DMS 273 (cell line): Measurements from ENCODE around the gene RASGRP4.
"Not testable (repeated sequence)": the region's sequence is repeated elsewhere in the genome, so short reads cannot be mapped to it uniquely, and the experiment has no call there.

Source experiments
- DNase-seq: peaks from one replicate; lab custom pipeline; 2025; ENCODE audit not compliant: unreplicated experiment; lab: John Stamatoyannopoulos, UW

The RASGRP4 gene

DNA sequence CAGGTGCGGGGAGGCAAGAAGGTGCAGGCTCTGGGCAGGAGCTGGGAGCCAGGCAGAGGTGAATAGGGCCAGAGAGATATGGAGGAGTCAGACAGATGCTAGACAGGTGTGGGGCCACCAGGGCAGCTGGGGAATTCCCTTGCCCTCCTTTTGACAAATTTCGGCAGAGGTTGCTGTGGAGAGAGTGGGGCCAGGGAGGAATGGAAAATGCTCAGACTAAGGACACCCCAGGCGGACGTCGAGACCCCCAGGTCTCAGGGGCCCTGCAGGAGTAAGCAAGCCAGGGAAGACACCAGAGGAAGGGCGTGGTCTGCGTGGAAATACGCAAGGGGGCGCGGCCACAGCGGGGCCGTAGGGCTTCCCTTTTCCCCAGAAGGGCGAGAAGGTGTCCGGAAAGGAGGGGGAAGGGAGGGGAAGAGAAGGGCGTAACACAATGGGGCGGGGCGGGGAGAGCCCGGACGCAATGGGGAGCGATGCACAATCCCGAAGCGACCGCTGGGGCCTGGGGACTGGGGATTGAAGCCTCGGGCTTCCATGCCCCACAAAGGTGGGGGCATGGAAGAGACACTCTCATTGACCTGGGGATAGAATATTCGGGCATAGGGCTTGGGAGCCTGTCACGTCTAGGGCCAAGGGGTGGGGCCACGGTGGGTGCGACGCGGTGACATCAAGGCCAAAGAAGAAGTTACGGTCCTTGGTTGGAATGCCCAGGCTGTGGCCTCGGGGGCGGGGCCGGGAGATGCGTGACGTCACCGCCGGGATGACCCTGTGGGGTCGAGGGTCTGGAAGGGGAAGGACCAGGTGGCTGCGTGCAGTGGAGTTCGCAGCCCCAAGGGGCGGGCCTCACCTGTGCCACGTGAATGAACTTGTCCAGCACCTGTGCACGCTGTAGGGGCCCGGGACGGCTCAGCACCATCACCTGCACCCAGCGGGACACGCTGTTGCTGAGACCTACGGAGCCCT, 8.2 kb downstream of the RASGRP4 start:
- DNase-seq: peak; percentile 70

DNA sequence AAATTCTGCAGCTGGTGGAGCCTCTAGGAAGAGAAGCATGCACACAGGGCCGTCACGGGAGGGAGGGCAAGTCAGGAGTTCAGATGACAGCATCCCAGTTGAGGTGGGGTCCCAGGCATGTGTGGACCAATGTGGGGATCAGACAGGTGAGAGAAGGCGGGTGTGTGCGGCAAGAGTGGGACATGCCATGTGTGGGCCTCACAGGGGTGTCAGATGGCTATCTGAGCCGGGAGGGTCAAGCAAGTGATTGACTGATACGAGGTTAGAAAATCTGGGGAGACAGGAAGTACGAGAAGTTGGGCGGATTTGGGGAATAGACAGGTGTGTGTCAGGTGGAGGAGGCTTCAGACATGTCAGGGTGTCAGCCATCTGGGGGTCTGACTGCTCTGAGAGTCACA, 8.9 kb downstream of the RASGRP4 start:
- no peak for DNase-seq

DNA sequence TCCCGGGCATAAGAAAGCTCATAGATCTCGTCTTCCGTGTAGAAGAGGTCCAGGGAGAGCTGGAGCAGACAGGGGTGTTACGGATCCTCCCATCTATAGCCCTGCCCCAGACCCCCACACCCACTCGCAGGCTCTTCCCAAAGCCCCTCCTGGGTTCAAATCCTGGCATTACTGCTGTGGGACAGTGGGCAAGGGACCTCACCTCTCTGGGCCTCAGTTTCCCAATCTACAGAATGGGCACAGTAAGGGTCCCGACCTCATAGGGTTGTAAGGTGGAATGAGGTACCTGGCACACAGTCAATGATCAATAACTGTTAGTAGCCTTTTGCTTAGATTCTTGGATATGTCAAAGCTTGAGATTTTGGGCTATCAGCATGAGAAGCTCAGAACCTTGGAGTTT, 12.6 kb downstream of the RASGRP4 start:
- no peak for DNase-seq

DNA sequence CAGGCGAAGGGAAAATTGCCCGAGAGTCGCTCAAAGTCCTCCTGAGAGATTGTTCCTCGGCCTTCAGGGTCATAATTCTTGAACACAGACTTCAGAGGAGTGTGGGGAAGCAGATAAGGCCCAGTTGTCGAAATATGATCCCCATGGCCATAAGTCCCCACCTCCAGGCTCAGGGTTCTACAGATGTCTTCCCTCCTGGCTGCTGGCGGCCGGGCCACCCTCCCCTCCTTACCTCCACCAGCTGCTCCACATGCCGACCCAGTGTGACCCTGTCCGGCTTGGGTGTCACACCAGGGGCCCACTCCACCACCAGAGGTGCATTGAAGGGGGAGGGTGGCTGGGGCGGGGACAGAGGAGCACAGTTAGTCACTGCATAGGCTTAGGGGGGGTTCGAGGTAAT, 13.1 kb downstream of the RASGRP4 start:
- peak; percentile 65 for DNase-seq

DNA sequence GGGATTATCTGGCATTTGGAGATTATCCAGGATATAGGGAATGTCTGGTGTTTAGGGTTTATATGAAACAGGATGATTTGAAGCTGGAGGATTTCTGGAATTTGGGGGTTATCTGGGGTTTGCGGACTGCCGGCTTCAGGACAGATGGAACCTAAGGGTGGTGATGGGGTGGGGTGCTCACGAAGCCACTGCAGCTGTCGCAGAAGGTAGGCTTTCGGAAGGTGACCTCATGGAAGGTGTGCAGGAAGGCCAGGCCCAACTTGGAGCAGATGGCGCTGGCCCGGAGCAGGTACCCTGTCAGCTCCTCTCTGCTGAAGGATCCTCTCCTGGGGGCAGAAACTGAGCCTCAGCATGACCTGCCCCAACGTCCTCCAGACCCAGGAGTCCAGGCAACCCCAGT, 13.5 kb downstream of the RASGRP4 start:
- DNase-seq: no peak

DNA sequence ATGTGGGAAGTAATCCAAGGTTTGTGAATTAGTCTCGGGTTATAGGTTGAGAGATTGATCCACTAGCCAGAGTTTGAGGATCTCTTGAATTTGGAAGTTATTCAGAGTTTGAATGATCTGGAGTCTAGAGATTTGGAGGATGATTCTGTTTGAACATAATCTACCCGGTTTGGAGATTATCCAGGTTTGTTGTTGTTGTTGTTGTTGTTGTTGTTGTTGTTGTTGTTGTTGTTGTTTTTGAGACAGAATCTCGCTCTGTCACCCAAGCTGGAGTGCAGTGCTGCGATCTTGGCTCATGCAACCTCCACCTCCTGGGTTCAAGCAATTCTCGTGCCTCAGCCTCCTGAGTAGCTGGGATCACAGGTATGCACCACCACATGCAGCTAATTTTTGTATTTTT, 14.1 kb downstream of the RASGRP4 start:
- not testable (repeated sequence) for DNase-seq

DNA sequence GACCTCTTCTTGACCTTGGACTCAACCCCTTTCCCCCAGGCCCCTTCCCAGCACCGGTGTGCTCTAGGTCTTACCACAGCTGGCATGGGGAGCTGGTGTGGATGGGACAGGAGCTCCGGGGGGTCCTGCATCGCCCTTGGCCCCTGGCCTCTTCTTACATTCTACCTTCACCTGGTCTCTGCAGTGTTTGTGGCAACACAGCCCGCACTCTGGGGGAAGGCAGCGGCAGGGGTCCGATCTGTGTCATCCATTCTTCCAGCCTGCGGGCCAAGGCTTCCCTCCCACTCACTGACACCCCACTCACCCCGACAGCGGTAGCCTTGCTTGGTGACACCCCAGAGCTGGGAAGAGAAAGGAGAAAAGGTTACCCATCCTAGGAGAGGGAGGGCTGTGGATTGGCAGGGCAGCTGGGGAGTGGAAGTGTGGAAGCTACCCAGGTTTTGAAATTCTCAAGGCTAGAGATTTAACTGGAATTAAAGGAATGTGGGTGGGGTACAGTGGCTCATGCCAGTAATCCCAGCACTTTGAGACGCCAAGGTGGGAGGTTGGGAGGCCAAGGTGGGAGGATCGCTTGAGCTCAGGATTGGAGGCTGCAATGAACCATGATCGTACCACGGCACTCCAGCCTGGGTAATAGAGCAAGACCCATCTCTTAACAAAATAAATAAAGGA, 14.8 kb downstream of the RASGRP4 start:
- no peak for DNase-seq

DNA sequence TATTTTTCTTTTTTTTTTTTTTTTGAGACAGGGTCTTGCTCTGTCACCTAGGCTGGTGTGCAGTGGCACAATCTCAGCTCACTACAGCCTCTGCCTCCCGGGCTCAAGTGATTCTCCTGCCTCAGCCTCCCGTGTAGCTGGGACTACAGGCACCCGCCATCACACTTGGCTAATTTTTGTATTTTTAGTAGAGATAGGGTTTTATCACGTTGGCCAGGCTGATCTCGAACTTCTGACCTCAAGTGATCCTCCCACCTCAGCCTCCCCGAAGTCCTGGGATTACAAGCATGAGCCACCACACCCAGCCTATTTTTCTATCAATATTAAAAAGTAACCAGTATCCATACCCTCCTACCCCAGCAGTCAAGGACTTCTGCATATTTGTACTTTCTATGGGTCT, 15.6 kb downstream of the RASGRP4 start:
- not testable (repeated sequence) for DNase-seq

DNA sequence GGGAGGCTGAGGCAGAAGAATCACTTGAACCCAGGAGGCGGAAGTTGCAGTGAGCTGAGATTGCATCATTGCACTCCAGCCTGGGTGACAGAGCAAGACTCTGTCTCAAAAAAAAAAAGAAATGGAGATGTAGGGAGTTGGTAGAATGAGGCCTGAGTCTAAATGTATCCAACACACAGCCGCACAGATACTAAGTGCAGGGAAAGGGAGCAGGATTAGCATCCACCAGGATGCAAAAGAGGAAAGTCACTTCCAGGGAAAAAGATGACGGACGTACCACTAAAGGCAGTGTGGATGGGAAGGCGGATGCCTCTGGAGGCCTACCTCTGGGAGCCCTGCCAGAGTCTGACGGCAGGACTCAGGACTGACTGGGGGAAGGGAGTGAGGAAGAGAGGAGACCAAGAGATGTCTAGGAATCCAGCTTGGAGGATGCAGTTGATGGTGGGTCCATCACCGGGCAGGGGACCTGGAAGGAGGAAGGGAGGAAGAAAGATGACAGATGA, 16.3 kb downstream of the RASGRP4 start:
- peak; percentile 75 for DNase-seq

DNA sequence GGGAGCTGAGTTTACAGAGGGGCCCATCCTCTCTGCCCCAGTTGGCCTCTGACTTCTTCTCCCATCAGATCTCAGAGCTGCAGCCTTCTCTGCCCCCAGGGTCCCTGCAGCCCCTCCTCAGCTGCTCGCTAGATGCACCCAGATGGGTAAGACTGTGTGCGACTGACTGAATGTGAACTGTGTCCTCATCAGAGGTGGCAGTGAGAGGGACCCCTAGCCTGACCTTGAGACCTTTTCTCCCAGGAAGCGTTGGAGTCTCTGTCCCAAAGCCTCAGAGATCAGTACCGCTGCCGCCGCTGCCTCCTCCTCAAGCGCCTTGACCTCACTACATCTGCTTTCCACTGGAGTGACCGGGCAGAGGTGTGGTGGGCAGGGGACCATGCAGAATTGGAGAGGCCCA, 20.7 kb downstream of the RASGRP4 start:
- DNase-seq: no peak

DNA sequence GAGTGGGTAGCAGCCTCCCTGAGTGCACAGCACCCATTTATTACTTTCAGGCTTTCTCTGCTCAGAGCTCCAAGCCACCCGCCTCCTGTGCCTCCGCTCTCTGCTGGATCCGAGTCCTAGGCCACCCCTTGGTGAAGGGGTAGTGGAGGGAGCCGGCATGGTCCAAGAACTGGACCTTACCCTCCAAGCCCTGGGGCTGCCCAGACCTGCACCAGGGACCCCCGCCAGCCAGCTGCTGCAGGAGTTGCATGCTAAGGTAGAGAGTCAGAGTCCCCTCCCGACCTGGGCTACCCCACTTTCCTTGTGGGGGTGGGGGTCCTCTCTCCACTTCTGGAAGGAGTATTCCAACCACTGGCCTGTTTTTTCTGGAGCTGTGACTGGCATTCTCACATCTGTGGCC, 21.2 kb downstream of the RASGRP4 start:
- no peak for DNase-seq

DNA sequence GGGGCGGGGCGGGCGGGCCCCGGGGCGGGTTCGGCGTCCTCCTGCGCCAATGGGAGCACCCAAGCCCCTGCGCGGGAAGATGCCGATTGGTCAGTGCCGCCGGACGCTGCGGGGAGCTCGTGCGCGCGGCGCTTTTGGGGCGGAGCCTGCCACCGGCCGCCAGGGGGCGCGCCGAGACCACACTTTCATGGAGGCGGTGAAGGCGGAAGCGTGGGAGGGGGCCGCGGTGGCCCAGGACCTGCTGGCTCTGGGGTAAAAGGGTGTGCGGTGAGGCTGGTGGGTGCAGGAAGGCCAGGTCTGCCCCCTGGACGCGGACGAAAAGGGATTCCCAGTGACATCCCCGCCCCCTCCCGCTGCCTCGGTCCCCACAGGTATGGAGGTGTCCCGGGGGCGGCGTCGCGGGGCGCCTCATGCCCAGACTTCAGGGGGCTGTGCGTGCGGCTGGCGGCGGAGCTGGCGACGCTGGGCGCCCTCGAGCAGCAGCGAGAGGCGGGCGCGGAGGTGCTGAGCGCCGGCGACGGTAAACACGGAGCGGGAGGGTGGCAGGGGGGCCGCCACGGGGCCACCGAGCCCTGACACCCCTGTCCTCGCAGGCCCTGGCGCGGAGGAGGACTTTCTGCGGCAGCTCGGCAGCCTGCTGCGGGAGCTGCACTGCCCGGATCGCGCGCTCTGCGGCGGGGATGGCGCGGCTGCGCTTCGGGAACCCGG, 22.9 kb downstream of the RASGRP4 start, which contains the start of gene FAM98C:
Gene FAM98C, plus strand, starts transcription at position 127 of the 708 bp plus-strand sequence. Its CDS starts 61 bp downstream, at position 188.
- DNase-seq: peak; percentile 98

DNA sequence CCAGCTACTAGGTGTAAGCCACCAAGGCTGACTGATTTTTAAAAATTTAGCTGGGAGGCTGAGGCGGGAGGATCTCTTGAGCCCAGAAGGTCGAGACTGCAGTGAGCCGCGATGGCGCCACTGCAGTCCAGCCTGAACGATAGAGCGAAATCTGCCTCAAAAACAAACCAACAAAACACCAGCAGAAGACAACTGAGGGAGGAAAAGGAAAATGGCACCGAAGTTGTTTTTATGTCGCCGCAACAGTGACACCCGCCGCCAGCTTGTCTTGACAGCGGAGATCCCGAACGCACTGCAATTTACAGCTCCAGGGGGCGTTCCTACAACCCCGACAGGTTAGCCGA, 23.4 kb downstream of the RASGRP4 start:
- DNase-seq: no peak

DNA sequence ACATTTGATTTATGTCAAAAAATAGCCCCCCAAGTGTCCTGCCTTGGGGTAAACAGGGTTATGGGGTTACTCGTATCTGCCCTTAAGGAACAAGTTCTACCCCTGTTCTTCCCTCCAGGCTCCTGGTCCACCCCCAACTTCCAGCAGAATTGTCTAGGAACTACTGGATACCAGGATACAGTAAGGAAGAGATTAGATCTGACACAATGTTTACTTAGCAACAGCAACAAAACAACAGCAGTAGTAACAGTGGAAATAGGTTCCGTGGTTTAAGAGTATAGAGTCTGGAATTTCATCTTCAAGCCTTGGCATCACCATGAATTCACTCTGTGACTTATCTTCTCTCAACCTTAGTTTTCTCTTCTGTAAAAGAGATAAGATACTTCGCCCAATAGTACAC, 24.9 kb downstream of the RASGRP4 start:
- no peak for DNase-seq

DNA sequence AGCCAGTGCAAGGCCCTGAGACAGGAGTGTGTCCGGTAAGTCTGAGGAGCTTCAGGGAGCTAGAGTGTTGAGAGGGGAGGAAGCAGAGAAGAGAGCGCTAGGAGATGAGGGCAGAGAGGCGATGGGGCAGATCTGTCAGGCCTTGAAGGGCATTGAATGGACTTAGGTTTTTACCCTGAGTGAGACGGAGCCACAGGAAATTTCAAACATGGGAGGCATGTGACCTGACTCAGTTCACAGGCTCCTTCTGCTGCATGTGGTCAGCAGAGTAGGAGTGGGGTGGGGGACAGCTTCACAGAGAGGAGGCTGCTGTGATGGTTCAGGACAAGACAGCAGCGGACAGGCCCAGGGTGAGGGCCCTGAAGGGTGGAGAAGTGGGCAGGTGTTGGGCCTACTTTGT, 25.7 kb downstream of the RASGRP4 start:
- DNase-seq: no peak

DNA sequence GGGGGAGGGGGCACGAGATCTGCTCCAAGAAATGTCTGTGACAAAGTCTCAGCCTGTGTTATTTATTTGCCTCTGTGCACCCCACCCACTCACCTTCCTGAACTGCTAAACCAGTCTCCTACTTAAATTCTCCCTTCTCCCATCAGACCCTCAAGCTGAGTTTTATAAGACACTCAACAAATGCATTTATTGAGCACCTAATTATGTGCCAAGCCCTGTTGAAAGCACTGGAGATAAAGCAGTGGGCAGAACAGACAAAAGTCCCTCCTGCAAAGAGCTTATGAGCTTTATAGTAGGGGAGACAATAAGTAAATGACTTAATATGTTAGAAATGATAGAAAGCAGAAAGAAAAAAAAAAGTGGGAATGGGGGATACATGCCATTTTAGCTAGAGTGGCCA, 26.5 kb downstream of the RASGRP4 start:
- no peak for DNase-seq

DNA sequence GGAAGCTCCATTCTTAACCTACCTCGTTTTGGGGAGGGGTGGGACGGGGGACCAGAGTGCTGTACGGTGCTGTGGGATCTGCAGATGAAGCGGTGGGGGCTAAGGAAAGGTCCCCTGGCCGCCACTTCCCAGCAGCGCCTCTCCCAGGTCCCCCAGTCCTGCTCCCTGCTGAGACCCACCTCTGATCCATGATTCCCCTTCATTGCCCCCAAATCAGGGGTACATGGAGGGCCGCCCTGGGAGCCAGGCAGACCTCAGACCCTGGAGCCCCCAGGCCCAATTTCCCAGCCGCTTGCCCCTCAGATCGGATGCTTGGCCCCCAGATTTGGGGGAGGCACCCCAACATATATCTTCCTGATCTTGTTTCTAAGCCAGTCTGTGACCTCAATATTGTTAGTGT, 26.9 kb downstream of the RASGRP4 start:
- DNase-seq: no peak

DNA sequence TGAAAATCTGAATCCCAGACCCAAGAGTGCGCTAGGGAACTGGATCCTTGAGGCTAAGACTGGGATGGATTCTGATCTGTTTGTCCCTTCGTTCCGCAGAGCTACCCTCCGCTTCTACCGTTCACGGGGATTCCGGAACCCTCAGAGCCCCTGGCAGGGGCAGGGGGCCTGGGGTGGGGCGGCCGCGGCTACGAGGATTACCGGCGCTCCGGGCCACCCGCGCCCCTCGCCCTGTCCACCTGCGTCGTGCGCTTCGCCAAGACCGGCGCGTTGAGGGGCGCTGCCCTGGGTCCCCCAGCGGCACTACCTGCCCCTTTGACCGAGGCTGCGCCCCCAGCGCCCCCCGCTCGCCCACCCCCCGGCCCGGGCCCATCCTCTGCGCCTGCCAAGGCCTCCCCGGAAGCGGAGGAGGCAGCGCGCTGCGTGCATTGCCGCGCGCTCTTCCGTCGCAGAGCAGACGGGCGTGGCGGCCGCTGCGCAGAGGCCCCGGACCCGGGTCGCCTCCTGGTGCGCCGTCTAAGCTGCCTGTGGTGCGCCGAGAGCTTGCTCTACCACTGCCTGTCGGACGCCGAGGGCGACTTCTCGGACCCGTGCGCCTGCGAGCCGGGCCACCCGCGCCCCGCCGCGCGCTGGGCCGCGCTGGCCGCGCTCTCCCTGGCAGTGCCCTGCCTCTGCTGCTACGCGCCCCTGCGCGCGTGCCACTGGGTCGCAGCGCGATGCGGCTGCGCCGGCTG, 30.5 kb downstream of the RASGRP4 start:
- peak; percentile 54 for DNase-seq

DNA sequence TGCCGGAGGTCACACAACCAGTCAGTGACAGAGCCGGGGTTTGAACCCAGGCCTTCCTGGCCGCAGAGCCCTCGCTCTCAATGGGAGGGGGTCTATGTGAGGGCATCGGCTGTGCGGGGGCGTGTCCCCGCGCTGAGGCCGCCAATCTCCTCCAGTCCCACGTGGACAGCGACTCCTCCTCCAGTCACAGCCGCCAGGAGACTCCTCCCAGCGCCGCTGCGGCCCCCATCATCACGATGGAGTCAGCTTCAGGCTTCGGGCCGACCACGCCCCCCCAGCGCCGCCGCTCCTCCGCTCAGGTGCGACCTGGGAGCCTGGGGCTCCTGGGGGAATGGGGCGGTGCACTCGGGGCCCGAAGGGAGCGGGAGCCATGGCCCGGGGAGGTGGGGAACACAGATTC, 31.5 kb downstream of the RASGRP4 start:
- DNase-seq: peak; percentile 79

DNA sequence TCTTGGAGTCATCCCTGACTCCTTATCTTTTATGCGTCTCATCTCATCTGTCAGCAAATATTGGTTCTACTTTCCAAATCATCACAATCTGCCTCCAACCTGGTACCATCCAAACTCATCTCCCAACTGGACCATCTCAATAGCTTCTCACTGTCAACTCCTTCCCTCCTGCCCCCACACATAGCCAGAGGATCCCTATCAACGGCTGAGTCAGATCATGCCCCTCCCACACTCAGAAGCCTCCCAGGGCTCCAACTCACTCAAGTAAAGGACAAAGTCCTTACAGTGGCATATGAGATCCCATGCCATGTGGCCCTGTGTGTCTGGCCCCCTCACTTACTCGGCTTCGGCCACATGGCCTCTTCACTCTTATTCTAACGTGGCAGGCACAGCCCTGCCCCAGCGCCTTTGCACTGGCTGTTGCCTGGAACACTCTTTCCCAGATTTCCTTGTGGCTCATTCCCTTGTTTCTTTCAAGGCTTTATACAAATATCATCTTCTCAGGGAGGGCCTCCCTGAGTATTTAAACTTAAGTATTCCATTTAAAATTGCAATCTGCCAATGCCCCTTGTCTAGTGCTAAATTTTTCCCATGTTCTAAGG, 33.2 kb downstream of the RASGRP4 start:
- DNase-seq: peak; percentile 36
